BJ (cell line): ENCODE data around the gene ZBTB3. TPM values are rescaled to one million over a fixed set of nuclear protein-coding genes. Genes with fewer than 3 reads are reported as not detected.
"Not testable (repeated sequence)": the region's sequence is repeated elsewhere in the genome, so short reads cannot be mapped to it uniquely, and the experiment has no call there.

Source experiments
- CTCF ChIA-PET: fragments of 350-600 bp; formaldehyde crosslinking; extraction: SDS; loops from one replicate; lab custom pipeline; 2021; ENCODE audit warnings: antibody characterized with exemption, inconsistent platforms; lab: Yijun Ruan, JAX
- POLR2A ChIA-PET: fragments of 300-600 bp; sonication (Branson Sonifier 250); formaldehyde crosslinking; extraction: SDS; loops from one replicate; lab custom pipeline; 2021; ENCODE audit warnings: antibody characterized with exemption; lab: Charles Lee
- DNase-seq: peaks from one replicate; pipeline ENCODE4 v3.0.0-alpha.2; 2011; ENCODE audit warnings: low read depth
- H3K27me3 ChIP-seq: 2 replicates; pipeline ENCODE4 v1.6.0; 2011; ENCODE audit warnings: low read length; ENCODE audit not compliant: control insufficient read depth, insufficient read depth
- H3K36me3 ChIP-seq: 2 replicates; pipeline ENCODE4 v1.5.1; 2011; ENCODE audit warnings: low read length; ENCODE audit not compliant: control insufficient read depth, insufficient read depth
- H3K4me3 ChIP-seq: 2 replicates; pipeline ENCODE4 v1.5.1; 2011; ENCODE audit warnings: low read depth, mild to moderate bottlenecking, control low read depth, low read length
- CTCF ChIP-seq: IDR thresholded peaks from 2 replicates; pipeline ENCODE4 v1.5.1; 2011; ENCODE audit warnings: low read depth, mild to moderate bottlenecking, control low read depth, inconsistent platforms, low read length, moderate library complexity; ENCODE audit not compliant: insufficient read depth
- polyA plus RNA-seq: library from polyadenylated mRNA; depleted of rRNA; stranded (reverse); fragments of >200 nt; gene quantifications from 2 replicates; pipeline ENCODE4 v1.2.3, GENCODE V29; 2011

The ZBTB3 gene
- polyA plus RNA-seq, 1 experiment = 3.8 TPM

GRCh38 chr11:62757846-62758788, 4.2 kb upstream of the ZBTB3 start:
- no peak for TF ChIP-seq CTCF
- H3K36me3 ChIP-seq = no peaks in the 10 kb centered on the region
- H3K4me3 ChIP-seq = no peak overlapping the region
- ChIA-PET CTCF (interaction anchor here (1.4 kb wide), 1 partner anchor 28 kb away, joined by 6 read pairs; no protein-coding TSS in a partner anchor), POLR2A (no interaction called here)
- no peak for DNase-seq
- H3K27me3 ChIP-seq = no peaks in the 10 kb centered on the region

DNA sequence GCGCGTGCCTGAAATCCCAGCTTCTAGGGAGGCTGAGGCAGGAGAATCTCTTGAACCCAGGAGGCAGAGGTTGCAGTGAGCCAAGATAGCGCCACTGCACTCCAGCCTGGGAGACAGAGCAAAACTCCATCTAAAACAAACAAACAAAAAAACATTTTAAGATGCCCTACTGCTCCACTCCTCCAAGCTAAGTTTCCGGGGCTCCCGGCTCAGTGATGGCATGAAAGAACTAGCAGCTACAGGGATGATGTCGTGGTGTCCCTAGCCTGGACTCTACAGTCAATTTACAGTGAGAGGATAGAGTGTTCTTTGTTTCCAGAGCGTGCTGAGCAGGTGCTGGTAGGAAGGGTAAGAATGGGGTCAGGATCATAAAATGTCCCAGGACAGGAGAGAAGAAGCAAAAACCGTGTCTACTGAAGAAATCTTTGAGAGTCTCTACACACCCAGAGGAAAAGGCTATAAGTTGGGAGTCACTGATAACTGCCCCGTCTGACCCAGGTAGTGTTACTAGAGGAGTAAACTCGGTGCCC, 1.2 kb upstream of the ZBTB3 start:
- POLR2A ChIA-PET = no interaction called here
- H3K36me3 ChIP-seq = peaks cover 9% of the 10 kb centered on the region
- CTCF ChIA-PET = no interaction called here
- no peaks in the 10 kb centered on the region for H3K27me3 ChIP-seq
- no peak overlapping the region for H3K4me3 ChIP-seq
- DNase-seq = no peak
- TF ChIP-seq CTCF = no peak

DNA sequence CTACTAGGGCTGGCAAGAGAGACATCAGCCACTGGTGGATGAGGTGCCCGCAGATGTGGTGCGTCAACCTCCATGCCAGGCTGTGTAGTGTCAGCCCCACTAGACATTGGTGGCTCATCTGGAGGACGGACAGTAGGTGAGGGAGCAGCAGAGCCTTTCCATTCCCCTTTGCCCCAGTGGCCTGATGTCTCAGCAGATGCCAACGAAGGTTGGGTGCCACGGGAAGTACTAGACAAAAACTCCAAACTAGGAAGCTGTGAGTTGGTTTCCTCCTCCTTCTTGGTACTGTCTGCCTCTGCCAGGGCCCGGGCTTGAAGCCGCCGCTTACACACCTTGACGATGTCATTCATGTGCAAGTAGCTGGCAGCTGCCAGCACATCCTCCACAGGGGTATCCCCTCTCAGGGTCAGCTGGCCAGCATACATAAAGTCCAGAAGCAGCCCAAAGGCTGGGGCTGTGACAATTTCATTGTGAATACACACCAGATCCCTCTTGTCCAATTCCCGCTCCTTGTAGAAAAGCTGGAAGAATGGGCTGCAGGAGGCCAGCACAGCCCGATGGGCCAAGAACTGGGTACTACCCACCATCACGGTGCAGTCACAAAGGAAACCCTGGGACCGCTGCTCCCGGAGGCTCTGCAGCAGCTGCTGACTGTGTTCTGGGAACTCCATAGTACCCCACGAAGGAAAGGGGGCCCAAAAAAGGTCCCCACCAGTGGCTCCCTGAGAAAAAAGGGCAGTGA, 795 bp downstream of the ZBTB3 start:
- Histone ChIP-seq H3K4me3 (peak overlapping the region; percentile 75), H3K36me3 (peaks cover 11% of the 10 kb centered on the region), H3K27me3 (no peaks in the 10 kb centered on the region)
- no peak for TF ChIP-seq CTCF
- POLR2A ChIA-PET = interaction anchor here (0.5 to 1.3 kb wide), 9 partner anchors 18 to 1016 kb away, joined by 3 to 17 read pairs (median 5); partner anchors contain the start of genes C11orf98, CSKMT, EEF1G and HNRNPUL2
- no peak for DNase-seq
- CTCF ChIA-PET = interaction anchor here (1.0 to 2.1 kb wide), 6 partner anchors 14 to 59 kb away, joined by 3 to 13 read pairs (median 4); partner anchors contain the start of gene TMEM179B

DNA sequence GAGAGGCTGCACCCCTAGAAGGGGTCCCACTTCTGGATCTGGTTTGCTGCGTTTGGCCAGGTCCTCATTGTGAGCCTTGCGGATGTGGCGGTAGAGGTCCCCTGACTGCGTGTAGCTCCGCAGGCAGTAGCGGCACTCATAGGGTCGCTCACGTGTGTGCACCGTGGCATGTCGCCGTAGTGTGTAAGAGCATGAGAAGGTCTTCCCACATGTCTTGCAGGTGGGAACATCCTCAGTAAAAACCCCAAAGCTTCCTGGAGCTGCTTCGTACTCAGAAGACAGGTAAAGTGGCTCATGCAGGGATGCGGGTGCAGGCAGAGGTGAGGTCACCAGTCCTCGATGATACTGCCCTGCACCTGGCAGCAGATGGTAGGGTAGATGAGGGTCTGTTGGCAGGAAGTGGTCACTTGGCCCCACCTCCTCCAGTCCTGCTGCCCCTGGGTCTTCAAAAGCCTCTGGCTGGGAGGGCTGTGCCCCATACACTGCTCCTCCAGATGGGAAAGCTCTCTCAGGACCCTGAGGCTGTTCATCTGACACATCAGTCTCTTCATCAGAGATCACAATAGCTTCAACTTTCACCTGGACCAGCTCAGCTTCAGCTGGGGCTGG, 1.7 kb downstream of the ZBTB3 start:
- H3K27me3 ChIP-seq = no peaks in the 10 kb centered on the region
- no peak overlapping the region for H3K4me3 ChIP-seq
- no peak for TF ChIP-seq CTCF
- DNase-seq = no peak
- ChIA-PET POLR2A (no interaction called here), CTCF (interaction anchor here (1.0 to 2.1 kb wide), 2 partner anchors 18 to 34 kb away, joined by 3 to 13 read pairs; partner anchors contain the start of gene TMEM179B)
- peaks cover 11% of the 10 kb centered on the region for H3K36me3 ChIP-seq

DNA sequence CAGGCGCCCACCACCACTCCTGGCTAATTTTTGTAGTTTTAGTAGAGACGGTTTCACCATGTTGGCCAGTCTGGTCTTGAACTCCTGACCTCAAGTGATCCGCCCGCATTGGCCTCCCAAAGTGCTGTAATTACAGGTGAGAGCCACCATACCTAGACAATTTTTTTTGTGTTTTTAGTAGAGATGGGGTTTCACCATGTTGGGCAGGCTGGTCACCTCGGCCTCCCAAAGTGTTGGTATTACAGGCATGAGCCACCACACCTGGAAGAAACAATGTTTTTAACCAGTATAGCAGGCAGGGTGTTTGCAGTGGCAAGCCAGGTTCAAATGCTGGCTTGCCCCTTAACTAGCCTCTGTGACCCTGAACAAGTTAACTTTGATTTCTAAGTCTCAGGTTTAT, 4.0 kb downstream of the ZBTB3 start:
- DNase-seq, CTCF ChIA-PET, H3K4me3 ChIP-seq, H3K27me3 ChIP-seq: not testable (repeated sequence)
- peaks cover 11% of the 10 kb centered on the region for H3K36me3 ChIP-seq
- POLR2A ChIA-PET = interaction anchor here (0.6 kb wide), 1 partner anchor 23 kb away, joined by 20 read pairs; no protein-coding TSS in a partner anchor
